Left ventricle myocardium inferior (tissue), 1 donor: Measurements from ENCODE around the gene LDLRAD4. TPM values are rescaled to one million over a fixed set of nuclear protein-coding genes. Genes with fewer than 3 reads are reported as not detected.

Source experiments
- DNase-seq: peaks from one replicate; pipeline ENCODE4 v3.0.0-alpha.2; 2020
- H3K27ac ChIP-seq: fragments of 200-600 bp; replicated peaks from 2 replicates; pipeline ENCODE4 v1.8.0; 2021
- H3K27me3 ChIP-seq: fragments of 200-600 bp; 2 replicates; pipeline ENCODE4 v1.8.0; 2021; ENCODE audit warnings: low read depth
- H3K36me3 ChIP-seq: fragments of 200-600 bp; 2 replicates; pipeline ENCODE4 v1.8.0; 2021
- H3K4me1 ChIP-seq: fragments of 200-600 bp; 2 replicates; pipeline ENCODE4 v1.8.0; 2021
- H3K4me3 ChIP-seq: fragments of 200-600 bp; 2 replicates; pipeline ENCODE4 v1.8.0; 2021; ENCODE audit warnings: mild to moderate bottlenecking, moderate library complexity
- H3K9me3 ChIP-seq: fragments of 200-600 bp; replicated peaks from 2 replicates; pipeline ENCODE4 v1.8.0; 2021
- CTCF ChIP-seq: fragments of 200-600 bp; IDR thresholded peaks from 2 replicates; pipeline ENCODE4 v1.8.0; 2021; ENCODE audit warnings: antibody characterized with exemption, mild to moderate bottlenecking, borderline replicate concordance
- intact Hi-C: fragments of 100-400 bp; cut with micrococcal nuclease; formaldehyde crosslinking; loops from one replicate; pipeline ENCODE4 v1.11.0; 2022
- total RNA-seq: library from RNA; stranded (reverse); fragmentation: NEBNext Ultra II Directional; extraction: Animal tissue kit (Norgen Biotek cat#: 25700); gene quantifications from one replicate; pipeline ENCODE4 v1.2.1, GENCODE V29; 2021
- donor health status: DM: no; HTN: yes; CAD: no; lungs with severe emphysema.

Gene LDLRAD4
- total RNA-seq, 1 donor from 2014 or later = 43.3 TPM

GRCh38 chr18:13516855-13517254 is 298.3 kb downstream of the LDLRAD4 start:
- Histone ChIP-seq H3K9me3 (peaks cover 18% of the 10 kb centered on the region), H3K4me3 (no peak overlapping the region), H3K27ac (no peak overlapping the region), H3K27me3 (no peaks in the 10 kb centered on the region), H3K4me1 (peaks cover 33% of the 10 kb centered on the region), H3K36me3 (no peaks in the 10 kb centered on the region)
- no peak for DNase-seq
- intact Hi-C loops = no loop called here
- TF ChIP-seq CTCF = no peak

- peaks cover 38% of the 10 kb centered on the region for H3K4me1 ChIP-seq
- no peak for TF ChIP-seq CTCF
- no peaks in the 10 kb centered on the region for H3K27me3 ChIP-seq
- DNase-seq = no peak
- H3K4me3 ChIP-seq = no peak overlapping the region
- H3K9me3 ChIP-seq = peaks cover 18% of the 10 kb centered on the region
- intact Hi-C loops = no loop called here
- H3K27ac ChIP-seq = no peak overlapping the region
- no peaks in the 10 kb centered on the region for H3K36me3 ChIP-seq
Measured at GRCh38 chr18:13517369-13517768, 298.8 kb downstream of the LDLRAD4 start.

- Histone ChIP-seq H3K4me3 (no peak overlapping the region), H3K9me3 (peaks cover 18% of the 10 kb centered on the region), H3K27ac (no peak overlapping the region), H3K4me1 (peaks cover 34% of the 10 kb centered on the region), H3K27me3 (no peaks in the 10 kb centered on the region), H3K36me3 (no peaks in the 10 kb centered on the region)
- intact Hi-C loops = no loop called here
- no peak for TF ChIP-seq CTCF
- DNase-seq = no peak
Measured at GRCh38 chr18:13518382-13518781, 299.8 kb downstream of the LDLRAD4 start.

GRCh38 chr18:13520306-13520705 is 301.7 kb downstream of the LDLRAD4 start:
- intact Hi-C loops = no loop called here
- Histone ChIP-seq H3K4me3 (no peak overlapping the region), H3K27ac (peak overlapping the region; percentile 85), H3K4me1 (peaks cover 35% of the 10 kb centered on the region), H3K9me3 (peaks cover 18% of the 10 kb centered on the region), H3K36me3 (no peaks in the 10 kb centered on the region), H3K27me3 (no peaks in the 10 kb centered on the region)
- TF ChIP-seq CTCF = no peak
- peak; percentile 57 for DNase-seq

GRCh38 chr18:13520741-13521140 is 302.2 kb downstream of the LDLRAD4 start:
- Histone ChIP-seq H3K4me3 (no peak overlapping the region), H3K9me3 (peaks cover 18% of the 10 kb centered on the region), H3K36me3 (no peaks in the 10 kb centered on the region), H3K4me1 (peaks cover 40% of the 10 kb centered on the region), H3K27me3 (no peaks in the 10 kb centered on the region), H3K27ac (peak overlapping the region; percentile 85)
- no peak for DNase-seq
- TF ChIP-seq CTCF = no peak
- intact Hi-C loops = no loop called here

- intact Hi-C loops = no loop called here
- H3K9me3 ChIP-seq = peaks cover 18% of the 10 kb centered on the region
- H3K4me1 ChIP-seq = peaks cover 40% of the 10 kb centered on the region
- H3K27me3 ChIP-seq = no peaks in the 10 kb centered on the region
- H3K4me3 ChIP-seq = no peak overlapping the region
- no peak for TF ChIP-seq CTCF
- no peak for DNase-seq
- H3K36me3 ChIP-seq = no peaks in the 10 kb centered on the region
- H3K27ac ChIP-seq = peak overlapping the region; percentile 85
Measured at GRCh38 chr18:13521418-13521817, 302.9 kb downstream of the LDLRAD4 start.
